HG03469 (cell line): ENCODE measurements around the gene LAMP5.
A peak's percentile ranks its signal among the peaks of the same experiment; 100 is the strongest.

ENCODE experiments used
- ATAC-seq: cut with Tn5 transposase; IDR thresholded peaks from one replicate; pipeline ENCODE4 v1.9.1; 2021; ENCODE audit warnings: mild to moderate bottlenecking, moderate library complexity, moderate number of reproducible peaks; ENCODE audit not compliant: unreplicated experiment

The LAMP5 gene

DNA sequence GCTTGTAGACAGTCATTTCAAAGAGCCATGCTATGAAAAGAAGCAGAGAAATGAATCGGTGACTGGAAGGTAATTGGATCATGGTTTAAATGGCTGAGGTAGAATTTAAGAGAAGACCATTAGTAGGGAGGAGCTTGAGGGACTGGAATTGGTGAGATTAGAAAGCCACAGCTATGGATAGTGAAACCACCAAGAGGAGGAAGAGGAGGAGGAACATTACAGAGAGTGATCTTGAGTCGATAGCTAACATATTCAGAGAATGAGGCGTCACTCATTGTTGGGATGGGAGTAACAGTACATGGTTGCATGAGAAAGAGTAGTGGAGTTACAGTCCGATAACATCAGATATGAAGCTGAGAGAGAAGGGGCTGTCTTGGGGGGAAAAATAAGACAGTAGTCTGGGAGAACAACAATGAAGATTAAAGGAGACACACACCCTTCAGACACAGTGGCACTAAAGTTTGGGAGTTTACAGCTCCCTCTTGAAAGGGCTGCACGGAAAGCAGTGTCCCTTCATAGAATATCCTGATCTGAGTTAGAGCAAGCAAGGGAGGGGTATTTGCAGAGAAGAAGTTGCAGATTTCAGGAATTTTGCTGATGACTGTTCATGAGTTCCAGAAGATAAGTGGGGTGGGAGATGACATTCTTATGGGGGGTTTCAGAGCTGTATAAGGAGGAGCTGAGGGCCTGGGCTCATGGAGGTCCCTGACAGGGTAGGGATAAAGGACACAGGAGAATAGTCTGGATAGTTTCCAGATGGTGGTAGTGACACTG, 15.1 kb upstream of the LAMP5 start:
- ATAC-seq = no peak

DNA sequence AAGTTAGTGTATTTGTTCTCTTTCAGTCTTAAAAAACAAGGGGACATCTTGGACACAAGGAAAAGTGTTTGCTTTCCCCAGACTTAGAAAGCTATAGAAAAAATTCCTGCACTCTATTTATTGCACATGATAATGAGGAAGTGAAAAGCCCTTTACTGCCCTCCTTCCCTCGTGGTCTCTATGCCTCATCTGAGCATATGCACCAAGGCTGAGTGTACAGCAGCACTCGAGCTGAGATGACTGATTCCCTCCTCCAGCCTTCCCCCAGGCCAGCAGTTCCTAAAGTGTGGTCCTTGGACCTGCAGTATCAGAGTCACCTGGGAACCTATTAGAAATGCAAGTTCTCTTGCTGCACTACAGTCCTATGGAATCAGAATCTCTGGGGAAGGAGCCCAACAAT, 14.3 kb upstream of the LAMP5 start:
- no peak for ATAC-seq

DNA sequence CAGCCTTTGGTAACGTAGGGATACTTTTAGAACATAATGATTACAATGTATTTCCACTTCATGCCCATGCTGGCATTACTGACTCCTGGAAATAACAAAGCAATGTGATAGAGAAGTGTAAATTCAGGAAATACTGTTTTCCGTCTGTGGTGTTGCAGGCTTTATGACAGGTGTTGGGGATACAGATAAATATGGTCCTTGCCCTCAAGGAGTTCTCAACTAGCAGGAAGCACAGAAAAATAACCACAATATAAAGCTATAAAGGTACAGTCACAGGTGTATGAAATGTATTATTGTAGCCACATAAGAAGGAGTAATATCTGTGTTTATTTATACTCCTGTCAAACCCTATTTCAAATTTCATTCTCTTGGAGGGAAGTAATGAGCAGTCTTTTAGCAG, 12.9 kb upstream of the LAMP5 start:
- ATAC-seq = no peak

DNA sequence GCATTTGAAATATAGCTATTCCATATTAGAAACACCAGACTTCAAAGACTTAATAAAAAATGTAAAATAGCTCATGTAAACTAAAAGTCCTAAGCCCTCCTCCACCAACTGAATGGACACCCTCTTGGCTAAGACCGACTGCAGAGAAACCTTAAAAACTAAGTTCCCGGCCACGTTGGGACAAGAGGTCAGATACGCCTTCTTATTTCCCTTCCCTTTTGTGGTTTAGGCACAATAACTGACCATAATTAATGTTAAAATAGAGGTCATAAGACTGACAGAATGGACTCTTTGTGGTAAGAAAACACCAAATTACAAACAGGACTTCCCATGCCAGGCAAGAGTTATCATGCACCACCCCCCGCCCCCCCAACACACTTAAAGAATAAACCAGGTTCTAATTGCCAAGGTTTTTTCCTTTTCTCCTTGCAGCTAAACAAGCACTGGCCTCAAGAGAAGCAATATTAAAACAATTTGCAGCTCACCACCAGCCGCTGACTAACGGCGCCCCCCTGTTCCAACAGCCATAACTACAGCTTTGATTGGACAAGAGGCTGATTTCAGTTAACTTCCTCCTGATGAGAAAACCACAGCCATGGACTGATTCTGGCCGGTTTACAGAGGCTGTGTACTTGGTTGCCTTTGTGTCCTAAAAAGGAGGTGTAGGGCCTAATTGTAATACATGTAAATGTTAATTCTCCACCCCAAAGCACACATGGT, 10.7 kb upstream of the LAMP5 start:
- ATAC-seq = no peak

DNA sequence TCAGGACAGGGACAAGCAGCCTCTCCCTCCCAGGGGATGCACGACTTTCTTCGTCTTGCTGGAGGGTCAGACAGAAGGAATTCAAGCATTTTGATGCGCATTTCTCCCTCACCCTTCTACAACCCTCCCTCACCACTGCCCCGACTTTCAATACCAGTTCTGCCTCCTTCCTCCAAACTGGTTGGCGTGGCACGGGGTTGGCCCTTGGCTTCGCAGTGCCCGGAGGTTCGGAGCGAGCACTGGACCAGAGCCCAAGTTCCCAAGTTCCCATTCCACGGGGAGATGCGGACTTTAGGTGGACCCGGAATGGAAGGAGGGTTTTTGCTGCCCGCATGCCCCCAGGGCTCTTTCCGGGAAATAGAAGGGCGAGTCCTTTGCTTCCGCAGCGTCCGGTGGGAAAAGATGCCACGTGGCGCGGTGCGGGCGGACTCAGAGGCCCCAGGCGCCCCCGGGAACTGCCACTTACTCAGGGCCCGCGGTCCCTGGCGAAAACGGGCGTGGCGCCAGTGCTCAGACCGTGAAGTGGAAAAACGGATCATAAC, 8.0 kb upstream of the LAMP5 start:
- no peak for ATAC-seq

DNA sequence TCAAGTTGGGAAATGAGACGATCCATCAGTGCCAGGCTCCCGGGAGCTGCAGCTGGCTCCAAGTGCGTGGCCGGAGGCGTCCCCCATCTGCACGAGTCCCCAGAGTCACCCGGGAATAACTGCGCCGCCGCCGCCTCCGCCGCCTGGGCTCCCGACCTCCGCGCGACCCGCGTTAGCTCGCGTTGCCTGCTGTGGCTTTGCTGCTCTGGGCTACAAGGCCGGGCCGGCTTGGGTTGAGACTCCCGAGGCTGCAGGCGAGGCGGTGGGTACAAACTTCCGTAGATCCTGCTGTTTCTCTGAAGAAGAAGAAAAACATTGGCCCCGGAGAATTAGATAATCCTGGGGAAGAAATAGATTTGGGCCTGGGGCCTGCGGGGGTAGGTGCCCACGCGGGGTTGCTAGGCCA, 7.4 kb upstream of the LAMP5 start:
- ATAC-seq = no peak

DNA sequence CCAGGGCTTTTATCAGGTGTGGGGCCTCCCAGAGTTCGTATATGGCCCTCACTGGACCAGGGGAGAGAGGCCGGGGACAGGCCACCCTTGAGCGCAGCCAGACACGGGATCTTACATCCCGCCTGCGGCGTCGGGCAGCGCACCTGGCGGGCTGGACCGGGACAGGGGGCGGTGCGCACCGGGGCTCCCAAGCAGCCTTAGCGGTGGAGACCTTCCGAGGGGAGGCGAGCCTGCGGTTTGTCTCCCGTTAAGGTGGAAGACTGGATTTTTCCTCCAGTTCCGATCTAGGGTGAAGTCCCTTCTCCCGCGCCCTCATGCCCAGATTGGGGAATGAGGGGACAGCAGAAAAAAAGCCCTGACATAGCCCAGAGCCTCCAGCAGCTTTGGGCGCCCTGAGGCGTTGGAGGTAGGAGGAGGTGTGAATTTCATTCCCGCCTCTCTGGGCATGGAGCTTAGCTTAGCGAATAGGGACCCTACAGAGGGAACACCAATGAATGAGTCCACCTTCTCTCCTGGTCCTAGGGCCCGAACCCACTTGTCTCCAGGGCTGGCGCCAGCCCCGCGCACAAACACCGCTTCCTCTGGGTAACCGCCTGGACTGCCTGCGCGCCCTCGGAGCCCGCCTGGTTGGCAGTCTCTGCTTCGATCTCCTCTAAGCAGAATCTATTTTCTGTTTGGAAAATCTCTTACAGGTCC, 6.7 kb upstream of the LAMP5 start:
- ATAC-seq = no peak

DNA sequence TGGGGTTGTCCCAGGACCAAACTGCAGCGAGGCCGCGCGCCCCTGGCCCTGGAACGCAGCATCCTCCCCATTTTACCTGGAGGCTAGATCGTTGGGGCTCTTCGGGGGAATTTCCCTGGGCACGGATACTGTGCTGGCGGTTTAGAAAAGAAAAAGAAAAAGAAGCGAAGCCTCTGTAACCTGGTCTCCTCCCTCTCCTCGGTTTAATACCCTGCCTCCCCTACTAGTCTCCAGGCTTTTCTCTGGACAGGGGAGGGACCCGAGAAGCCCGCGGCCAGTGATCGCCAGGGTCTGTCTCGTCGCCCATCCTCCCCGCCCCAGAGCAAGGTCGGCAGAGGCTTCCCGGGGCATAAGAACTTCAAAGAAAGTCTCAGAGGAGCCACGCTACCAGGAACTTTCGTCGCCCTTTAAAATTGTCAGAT, 6.1 kb upstream of the LAMP5 start:
- no peak for ATAC-seq

DNA sequence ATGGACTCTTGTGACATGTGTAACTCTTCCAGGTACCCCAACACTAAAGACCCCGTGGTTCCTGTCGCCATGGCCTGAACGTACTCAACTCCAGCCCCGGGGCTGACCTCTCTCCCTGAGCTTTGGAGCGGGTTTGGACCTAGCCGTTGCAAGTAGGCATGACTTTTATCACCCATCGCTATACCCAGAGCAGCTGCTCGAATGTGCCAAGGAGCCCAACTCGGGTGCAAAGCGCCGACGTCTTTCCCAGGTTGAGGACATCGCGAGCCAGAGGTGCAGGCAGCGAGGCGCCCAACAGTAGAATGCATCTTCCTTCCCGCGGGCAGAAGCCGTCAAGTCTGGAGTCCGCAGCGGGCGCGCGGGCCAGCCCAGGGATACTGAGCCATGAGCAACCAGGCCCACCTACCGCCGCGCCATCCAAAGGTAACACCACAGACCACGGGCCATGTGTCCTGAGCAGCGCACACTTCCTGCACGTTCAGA, 5.7 kb upstream of the LAMP5 start:
- no peak for ATAC-seq

DNA sequence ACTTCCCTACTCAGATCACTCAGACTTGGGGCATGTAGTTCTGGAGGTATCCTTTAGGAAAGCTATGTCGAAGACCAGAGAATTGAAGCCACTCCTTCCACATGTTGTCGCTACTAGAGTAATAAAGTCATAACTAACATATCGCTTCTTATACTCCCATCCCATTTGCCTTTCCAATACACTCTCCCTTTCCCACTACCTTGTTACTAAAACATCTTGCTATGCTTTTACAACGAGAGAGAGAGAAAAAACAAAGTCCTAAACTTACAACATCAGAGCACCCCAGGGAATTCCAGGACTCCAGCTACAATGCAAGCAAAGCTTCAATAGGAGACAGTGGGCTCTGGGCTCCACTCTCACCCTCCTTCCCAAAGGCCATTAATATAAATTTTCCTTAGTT, 5.1 kb upstream of the LAMP5 start:
- no peak for ATAC-seq

DNA sequence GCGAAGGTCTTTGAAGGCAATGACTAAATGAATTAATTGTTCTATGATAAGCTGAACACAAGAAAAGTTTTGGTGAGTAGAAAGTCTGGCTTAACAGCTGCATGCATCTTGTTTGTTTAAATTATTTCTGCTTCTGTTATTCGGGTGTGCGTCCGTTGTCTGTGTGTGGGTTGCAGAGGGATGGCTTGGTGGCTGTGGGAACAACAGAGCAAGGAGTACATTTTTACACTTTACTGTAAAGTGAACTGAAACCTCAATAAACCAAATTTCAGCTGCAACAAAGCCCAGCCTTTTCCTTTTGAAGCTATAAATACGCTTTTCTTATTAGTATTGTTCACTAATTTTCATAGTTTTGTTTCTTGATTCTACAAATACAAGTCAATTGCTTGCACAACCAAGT, 3.5 kb upstream of the LAMP5 start:
- peak; percentile 57 for ATAC-seq

DNA sequence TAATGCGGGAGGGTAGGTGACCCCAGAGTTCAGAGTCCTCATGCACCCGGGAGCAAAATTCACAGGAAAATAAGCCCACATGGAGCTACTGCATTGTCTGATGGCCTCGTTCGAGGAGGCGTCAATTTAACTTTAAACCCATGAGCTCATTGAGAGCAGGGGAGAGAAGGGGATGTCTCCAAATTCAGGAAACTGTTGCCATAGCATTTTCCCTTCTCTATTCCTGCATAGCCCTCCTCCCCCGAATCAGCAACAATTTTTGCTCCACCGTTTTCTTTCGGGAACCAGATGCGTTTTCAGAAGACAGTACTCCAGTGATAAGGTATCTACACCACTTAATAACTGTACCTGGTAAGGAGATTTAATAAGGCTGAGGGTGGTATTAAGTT, 324 bp upstream of the LAMP5 start:
- ATAC-seq = no peak

DNA sequence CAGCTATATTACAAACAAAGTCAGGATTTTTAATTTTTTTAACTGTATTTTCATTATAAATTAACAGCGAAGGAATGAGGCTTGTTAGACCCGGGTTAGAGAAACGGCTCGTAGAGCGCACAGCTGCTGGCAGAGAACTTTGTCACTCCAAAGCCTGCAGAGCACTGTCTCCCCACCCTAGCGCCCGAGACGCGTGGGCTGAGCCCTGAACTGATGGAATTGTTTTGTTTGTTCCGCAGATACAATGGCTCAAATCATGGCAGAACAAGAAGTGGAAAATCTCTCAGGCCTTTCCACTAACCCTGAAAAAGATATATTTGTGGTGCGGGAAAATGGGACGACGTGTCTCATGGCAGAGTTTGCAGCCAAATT, 810 bp downstream of the LAMP5 start:
- no peak for ATAC-seq

DNA sequence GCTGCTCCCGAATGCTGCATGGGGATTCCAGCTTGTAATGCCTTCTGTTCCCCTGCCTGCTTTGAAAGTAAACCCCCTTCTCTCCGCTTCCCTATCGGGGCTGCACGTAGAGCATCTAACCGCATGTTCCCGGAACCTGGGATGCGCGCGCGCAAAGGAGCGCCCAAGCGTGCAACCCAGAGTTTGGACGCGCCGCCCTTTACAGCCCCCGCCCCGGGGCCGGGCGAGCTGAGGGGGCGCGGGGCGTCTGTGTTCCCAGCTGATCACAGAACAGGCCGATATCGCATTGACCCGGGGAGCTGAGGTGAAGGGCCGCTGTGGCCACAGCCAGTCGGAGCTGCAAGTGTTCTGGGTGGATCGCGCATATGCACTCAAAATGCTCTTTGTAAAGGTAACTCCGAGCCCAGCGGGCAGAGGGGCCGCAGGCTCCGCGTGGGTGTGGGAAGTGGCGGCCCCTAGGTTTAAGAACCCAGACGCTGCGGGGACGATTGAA, 1.4 kb downstream of the LAMP5 start:
- ATAC-seq = no peak

DNA sequence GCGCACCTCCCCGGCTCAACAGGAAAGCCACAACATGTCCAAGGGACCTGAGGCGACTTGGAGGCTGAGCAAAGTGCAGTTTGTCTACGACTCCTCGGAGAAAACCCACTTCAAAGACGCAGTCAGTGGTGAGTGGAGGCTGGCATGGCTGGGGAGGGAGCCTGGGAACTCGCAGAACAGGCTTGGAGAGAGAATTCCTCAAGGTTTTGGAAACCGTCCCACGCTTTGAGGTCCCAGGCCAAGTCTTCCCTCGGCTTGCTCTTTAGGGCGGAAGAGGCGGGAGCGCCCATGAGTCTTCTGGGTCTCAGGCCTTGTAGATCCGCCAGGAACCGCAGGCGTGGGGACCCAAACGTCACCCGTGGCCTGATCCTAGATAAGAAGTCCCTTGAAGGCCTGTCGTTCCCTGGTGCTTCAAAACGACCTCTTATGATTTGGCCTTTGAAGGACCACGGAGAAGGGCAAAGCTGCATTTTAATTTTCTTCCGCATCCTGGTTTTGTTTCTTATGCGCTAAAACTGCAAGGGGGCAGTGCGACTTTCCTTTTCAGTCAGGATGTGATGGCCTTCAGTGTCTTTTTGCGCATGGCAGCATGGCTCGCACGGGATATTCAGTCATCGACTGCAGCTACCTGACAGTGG, 2.0 kb downstream of the LAMP5 start:
- ATAC-seq = no peak

DNA sequence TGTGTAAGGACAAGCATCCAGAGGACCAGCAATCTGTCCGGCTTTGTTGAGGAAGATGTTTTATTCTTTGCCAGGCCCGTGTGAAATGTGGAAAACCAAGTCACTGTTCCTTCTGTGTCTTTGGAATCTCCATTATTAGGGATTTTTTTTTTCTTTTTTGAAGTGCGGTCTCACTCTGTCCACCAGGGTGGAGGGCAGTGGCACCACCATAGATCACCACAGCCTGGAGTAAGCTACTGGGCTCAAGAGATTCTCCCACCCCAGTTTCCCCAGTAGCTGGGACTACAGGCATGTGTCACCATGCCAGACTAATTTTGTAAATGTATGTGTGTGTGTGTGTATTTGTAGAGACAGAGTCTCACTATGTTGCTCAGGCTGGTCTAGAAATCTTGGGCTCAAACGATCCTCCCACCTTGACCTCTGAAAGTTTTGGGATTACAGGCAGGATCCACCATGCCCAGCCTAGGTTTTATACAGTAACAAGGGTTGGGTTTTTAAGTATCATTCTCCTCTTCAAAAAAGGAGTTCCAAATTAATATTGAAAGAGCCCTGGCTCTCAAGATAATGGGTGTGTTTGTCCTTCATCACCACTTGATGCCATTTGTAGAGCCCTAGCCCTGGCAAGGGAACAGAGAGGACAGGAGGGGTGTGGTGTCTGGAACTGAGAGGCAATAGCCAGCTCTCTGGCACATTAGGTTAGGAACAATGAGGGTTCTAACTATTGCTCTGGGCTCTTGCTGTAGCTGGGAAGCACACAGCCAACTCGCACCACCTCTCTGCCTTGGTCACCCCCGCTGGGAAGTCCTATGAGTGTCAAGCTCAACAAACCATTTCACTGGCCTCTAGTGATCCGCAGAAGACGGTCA, 3.1 kb downstream of the LAMP5 start:
- no peak for ATAC-seq

DNA sequence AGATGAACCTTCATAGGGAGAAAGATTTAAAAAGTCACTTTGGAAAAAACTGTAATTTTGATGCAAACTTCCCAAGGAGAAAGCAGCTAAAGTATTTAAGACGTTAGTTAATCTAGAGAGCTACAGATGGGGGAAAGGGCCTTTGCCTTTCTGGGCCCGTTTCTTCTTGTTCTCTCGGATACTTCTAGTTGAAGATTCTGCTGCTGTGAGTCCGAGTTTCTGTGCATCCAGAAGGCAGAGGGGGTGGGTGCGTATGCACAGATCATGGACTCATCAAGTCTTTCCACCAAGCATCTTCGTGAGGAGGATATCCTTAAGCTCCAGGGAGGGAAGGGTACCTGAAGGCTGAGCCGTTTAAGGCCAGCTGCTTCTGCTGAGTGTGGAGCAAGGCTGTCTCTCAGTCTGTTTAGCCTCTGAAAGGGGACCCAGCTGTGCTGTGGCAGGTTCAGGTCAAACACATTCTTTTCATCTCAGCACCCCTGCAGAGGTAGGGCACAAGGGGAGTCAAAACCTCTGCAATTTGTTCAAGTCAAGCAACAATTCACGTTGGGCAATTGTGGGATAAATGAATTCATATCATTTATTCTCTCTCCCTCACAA, 4.3 kb downstream of the LAMP5 start:
- no peak for ATAC-seq

DNA sequence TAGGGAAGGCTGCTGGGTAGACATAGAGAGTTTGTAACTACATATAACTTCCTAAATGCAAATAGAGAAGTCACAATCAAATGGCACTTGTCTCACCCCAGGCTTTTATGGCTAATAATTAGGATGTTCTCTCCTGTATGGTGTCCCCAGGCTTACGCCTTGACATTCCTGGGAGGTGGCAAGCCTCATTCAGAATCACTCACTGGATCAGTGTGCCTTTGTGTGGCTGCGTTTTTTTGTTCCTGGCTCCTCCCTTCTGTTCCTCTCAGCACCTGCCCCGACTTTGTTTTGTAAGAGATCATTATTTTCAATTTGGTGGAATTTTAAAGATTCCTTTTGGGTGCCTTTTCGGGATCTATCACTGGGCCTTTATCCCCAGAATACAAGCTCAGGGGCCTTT, 5.7 kb downstream of the LAMP5 start:
- ATAC-seq = no peak

DNA sequence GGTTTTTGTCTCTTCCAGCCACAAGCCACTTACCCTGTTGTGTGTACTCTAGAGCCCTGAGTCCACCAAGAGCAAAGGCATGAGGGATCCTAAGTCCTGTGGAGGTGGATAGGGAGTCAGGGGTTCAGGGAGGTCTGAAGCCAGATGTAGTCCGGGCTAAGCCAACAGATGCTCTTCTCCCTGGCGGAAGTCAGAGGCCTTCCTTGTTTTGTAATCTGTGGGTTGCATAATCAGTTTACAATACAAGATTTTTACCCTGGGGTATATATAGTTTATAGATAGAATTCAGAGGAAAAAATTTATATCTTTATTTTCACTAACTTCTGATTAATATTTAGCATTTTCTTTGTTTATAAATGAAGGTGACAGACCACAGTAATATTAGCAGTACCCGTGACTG, 9.2 kb downstream of the LAMP5 start:
- no peak for ATAC-seq

DNA sequence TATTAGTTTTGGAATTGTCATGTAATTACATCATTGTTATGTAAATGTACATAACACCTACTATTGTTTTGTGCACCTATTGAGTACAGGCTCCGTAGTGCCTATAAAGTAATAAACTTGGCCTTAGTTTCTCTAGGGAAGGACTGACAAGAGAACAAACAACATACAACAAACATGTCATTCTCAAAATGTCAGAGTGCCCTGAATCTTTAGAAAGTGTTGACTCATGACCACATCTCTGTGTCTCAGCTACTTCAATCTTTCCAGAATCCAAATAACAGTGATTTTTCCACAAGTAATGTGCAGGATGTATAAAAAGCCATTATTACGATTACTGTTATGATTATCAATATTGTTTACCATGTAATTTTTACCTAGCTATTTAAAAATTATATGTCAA, 17.2 kb downstream of the LAMP5 start:
- ATAC-seq = no peak
